NOMO-1 (cell line): Measurements from ENCODE around the gene OVAAL.

Experiments
- DNase-seq, 2 experiments: peaks; one replicate each; lab custom pipeline; 2025; ENCODE audit not compliant: unreplicated experiment in 2 of 2; lab: John Stamatoyannopoulos, UW

The OVAAL gene

GRCh38 chr1:180558664-180559063, at the start of gene OVAAL:
OVAAL (plus strand) TSS chr1:180558964.
- no peak for DNase-seq

GRCh38 chr1:180510882-180511281, 47.9 kb upstream of the OVAAL start:
- DNase-seq, result no peak

- no peak for DNase-seq
Observed at GRCh38 chr1:180513531-180513930, 45.2 kb upstream of the OVAAL start.

GRCh38 chr1:180515364-180515763, 43.4 kb upstream of the OVAAL start:
- no peak for DNase-seq

- peak; percentile 41 to 67 for DNase-seq
Observed at GRCh38 chr1:180515857-180516388, 42.8 kb upstream of the OVAAL start.

- no peak for DNase-seq
Observed at GRCh38 chr1:180519846-180520245, 38.9 kb upstream of the OVAAL start.

- no peak for DNase-seq
Observed at GRCh38 chr1:180521474-180522212, 37.1 kb upstream of the OVAAL start.

GRCh38 chr1:180522213-180522515, 36.6 kb upstream of the OVAAL start:
- no peak for DNase-seq

- DNase-seq, result no peak
Observed at GRCh38 chr1:180524160-180524914, 34.4 kb upstream of the OVAAL start.

GRCh38 chr1:180524915-180525714, 33.6 kb upstream of the OVAAL start:
- peak; percentile 50 to 81 for DNase-seq

GRCh38 chr1:180525715-180526039, 33.1 kb upstream of the OVAAL start:
- DNase-seq, result no peak

GRCh38 chr1:180527101-180527669, 31.6 kb upstream of the OVAAL start:
- no peak for DNase-seq

- no peak for DNase-seq
Observed at GRCh38 chr1:180528868-180529470, 29.8 kb upstream of the OVAAL start.

GRCh38 chr1:180530501-180530900, 28.3 kb upstream of the OVAAL start:
- no peak for DNase-seq

GRCh38 chr1:180532854-180533253, 25.9 kb upstream of the OVAAL start:
- no peak for DNase-seq

GRCh38 chr1:180533266-180533987, 25.3 kb upstream of the OVAAL start:
- peak; percentile 55 to 68 for DNase-seq

GRCh38 chr1:180534214-180534613, 24.6 kb upstream of the OVAAL start:
- no peak for DNase-seq

- DNase-seq, result no peak
Observed at GRCh38 chr1:180535418-180535999, 23.3 kb upstream of the OVAAL start.

- no peak for DNase-seq
Observed at GRCh38 chr1:180536821-180537372, 21.9 kb upstream of the OVAAL start.
